ENCODE data around the gene HMGN3.

GRCh38 chr6:79236711-79237110 lies 2.2 kb upstream of the HMGN3 start:
- TF ChIP-seq CTCF (IDR thresholded peaks at IDR 0.05) (no peak), POLR2A (IDR thresholded peaks at IDR 0.05) (no peak)

Measured in uterus (tissue), 2 donors.